Measurements from ENCODE around the gene PTPRE.

PTPRE gene

DNA sequence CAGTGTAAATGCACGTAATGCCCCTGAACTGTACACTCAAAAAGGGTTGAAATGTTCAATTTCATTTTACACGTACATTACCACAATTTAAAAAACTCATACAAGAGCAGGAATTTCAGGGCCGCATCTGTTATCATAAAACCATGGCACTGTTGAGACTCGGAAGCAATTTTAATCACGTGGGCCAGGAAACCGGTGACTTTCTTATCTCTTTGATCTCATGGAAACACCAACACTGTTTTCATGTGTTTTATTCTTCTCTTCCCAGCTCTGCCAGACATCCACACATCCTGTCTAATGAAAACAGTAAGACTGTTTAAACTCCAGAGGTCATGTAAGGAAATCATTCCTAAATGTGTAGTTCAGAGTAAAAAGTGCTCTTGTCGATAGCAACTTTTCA, 35.9 kb downstream of the PTPRE start:
- H3K4me3 ChIP-seq (ENCODE audit: low read depth, low read length): no peak overlapping the region
- TF ChIP-seq, protein P1, sequence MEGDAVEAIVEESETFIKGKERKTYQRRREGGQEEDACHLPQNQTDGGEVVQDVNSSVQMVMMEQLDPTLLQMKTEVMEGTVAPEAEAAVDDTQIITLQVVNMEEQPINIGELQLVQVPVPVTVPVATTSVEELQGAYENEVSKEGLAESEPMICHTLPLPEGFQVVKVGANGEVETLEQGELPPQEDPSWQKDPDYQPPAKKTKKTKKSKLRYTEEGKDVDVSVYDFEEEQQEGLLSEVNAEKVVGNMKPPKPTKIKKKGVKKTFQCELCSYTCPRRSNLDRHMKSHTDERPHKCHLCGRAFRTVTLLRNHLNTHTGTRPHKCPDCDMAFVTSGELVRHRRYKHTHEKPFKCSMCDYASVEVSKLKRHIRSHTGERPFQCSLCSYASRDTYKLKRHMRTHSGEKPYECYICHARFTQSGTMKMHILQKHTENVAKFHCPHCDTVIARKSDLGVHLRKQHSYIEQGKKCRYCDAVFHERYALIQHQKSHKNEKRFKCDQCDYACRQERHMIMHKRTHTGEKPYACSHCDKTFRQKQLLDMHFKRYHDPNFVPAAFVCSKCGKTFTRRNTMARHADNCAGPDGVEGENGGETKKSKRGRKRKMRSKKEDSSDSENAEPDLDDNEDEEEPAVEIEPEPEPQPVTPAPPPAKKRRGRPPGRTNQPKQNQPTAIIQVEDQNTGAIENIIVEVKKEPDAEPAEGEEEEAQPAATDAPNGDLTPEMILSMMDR (IDR thresholded peaks at IDR 0.05; ENCODE audit: low read depth, low read length): no peak
- peak; percentile 20 for DNase-seq (ENCODE audit: low read depth, low spot score)
- in situ Hi-C loops (cut with HindIII; ENCODE audit: low sequenced_read_pairs): no loop called here

DNA sequence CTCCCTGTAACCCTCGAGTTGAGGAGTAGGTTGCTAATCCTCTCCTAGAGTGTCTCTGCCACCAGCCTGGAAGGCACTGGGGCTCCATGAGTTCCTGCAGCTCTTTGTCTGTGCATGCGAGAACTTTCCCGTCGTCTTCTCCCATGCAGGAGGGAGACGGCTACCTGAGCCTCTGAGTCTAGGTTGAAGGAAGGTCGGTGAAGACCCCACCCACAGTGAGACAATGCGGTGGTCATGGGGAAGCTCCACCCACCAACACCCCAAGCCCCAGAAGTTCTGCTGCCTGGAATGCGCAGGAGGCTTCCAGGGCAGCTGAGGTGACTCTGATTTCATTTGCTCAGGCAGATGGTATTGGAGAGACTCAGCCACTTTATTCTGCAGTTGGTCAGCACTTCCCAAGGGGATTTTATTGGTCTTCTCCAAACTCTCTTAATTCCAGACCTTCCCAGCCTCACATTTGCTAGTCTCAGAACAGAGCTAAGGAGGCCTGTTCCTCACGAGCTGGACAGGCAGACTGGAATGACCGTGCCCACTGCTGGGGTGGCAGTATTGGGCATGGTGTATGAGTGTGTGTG, 36.5 kb downstream of the PTPRE start:
- no peak overlapping the region for H3K4me3 ChIP-seq (ENCODE audit: low read depth, low read length)
- in situ Hi-C loops (cut with HindIII; ENCODE audit: low sequenced_read_pairs): no loop called here
- no peak for DNase-seq (ENCODE audit: low read depth, low spot score)
- TF ChIP-seq, protein P1 (IDR thresholded peaks at IDR 0.05; ENCODE audit: low read depth, low read length): no peak

DNA sequence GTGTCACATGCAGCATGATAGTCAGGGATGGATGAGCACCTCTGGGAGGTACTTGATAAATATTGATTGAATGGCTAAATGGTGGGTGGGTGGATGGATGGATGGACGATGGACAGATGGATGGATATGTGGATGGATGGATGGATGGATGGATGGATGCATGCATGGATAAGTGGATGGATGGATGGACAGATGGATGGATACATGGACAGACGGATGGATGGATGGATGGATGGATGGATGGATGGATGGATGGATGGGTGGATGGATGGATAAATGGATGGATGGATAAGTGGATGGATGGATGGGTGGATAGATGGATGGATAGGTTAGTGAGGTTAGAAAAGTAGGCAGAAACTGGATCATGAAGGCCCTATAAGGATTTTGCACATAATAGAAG, 37.4 kb downstream of the PTPRE start:
- H3K4me3 ChIP-seq (ENCODE audit: low read depth, low read length): no peak overlapping the region
- DNase-seq (ENCODE audit: low read depth, low spot score): no peak
- in situ Hi-C loops (cut with HindIII; ENCODE audit: low sequenced_read_pairs): no loop called here
- TF ChIP-seq, protein P1 (IDR thresholded peaks at IDR 0.05; ENCODE audit: low read depth, low read length): no peak

- peak; percentile 45 for DNase-seq (ENCODE audit: low read depth, low spot score)
- in situ Hi-C loops (cut with HindIII; ENCODE audit: low sequenced_read_pairs): no loop called here
- TF ChIP-seq, protein P1 (IDR thresholded peaks at IDR 0.05; ENCODE audit: low read depth, low read length): no peak
- no peak overlapping the region for H3K4me3 ChIP-seq (ENCODE audit: low read depth, low read length)
Measured at GRCh38 chr10:127945341-127945758, 38.4 kb downstream of the PTPRE start.

DNA sequence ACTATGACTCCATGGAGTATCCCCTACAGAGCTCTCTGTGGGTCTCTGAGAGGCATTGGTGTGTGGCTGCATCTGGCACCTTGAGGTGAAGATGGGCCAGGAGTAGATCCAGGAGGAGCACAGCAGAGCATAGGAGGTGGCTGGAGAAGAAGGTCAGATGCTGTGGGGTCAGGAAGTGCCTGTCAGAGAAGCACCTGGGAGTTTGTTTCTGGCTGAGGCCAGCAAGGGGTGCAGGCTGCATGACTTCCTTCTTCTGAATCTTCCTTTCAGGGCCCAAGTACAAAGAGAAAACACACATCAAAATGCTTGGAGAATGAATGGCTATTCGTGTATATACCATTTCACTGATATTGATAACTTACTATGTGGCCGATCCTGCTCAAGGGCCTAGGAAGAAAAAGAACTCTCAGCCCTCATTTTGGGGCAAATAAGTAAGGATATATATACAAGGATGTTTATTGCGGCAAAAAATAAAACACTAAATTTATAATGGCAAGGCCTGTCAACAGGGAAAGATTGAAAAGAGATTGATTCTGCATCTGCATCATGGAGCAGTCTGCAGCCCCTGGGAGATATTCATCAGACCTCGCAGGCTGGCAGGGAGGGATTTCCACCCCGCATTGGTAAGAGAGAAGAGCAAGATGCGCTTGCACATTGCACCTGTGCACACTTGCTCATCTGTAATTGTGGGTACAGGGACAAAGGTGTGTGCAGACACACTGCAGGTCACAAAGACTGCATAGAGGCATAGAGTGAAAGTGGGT, 39.2 kb downstream of the PTPRE start:
- TF ChIP-seq, protein P1 (IDR thresholded peaks at IDR 0.05; ENCODE audit: low read depth, low read length): no peak
- H3K4me3 ChIP-seq (ENCODE audit: low read depth, low read length): no peak overlapping the region
- in situ Hi-C loops (cut with HindIII; ENCODE audit: low sequenced_read_pairs): no loop called here
- DNase-seq (ENCODE audit: low read depth, low spot score): no peak

GRCh38 chr10:127947211-127947610, 40.3 kb downstream of the PTPRE start:
- in situ Hi-C loops (cut with HindIII; ENCODE audit: low sequenced_read_pairs): no loop called here
- TF ChIP-seq, protein P1 (IDR thresholded peaks at IDR 0.05; ENCODE audit: low read depth, low read length): no peak
- H3K4me3 ChIP-seq (ENCODE audit: low read depth, low read length): no peak overlapping the region
- DNase-seq (ENCODE audit: low read depth, low spot score): no peak
